ENCODE measurements around the gene PKP2.
"Not testable (repeated sequence)": the region's sequence is repeated elsewhere in the genome, so short reads cannot be mapped to it uniquely, and the experiment has no call there.

Gene PKP2

GRCh38 chr12:32897281-32897610 is 669 bp upstream of the PKP2 start:
- in situ Hi-C loops (cut with MboI; ENCODE audit: low sequenced_read_pairs), result no loop called here

- in situ Hi-C loops (cut with MboI; ENCODE audit: low sequenced_read_pairs), result no loop called here
Measured at GRCh38 chr12:32895688-32896431, 717 bp downstream of the PKP2 start.

GRCh38 chr12:32894566-32894965 is 2.0 kb downstream of the PKP2 start:
- in situ Hi-C loops (cut with MboI; ENCODE audit: low sequenced_read_pairs), result no loop called here

- in situ Hi-C loops (cut with MboI; ENCODE audit: low sequenced_read_pairs), result no loop called here
Measured at GRCh38 chr12:32893458-32893857, 3.1 kb downstream of the PKP2 start.

- in situ Hi-C loops (cut with MboI; ENCODE audit: low sequenced_read_pairs), result no loop called here
Measured at GRCh38 chr12:32893043-32893442, 3.5 kb downstream of the PKP2 start.

GRCh38 chr12:32892369-32892768 is 4.2 kb downstream of the PKP2 start:
- in situ Hi-C loops (cut with MboI; ENCODE audit: low sequenced_read_pairs), result not testable (repeated sequence)

GRCh38 chr12:32891956-32892355 is 4.6 kb downstream of the PKP2 start:
- in situ Hi-C loops (cut with MboI; ENCODE audit: low sequenced_read_pairs), result no loop called here

GRCh38 chr12:32891526-32891925 is 5.1 kb downstream of the PKP2 start:
- in situ Hi-C loops (cut with MboI; ENCODE audit: low sequenced_read_pairs), result no loop called here

- in situ Hi-C loops (cut with MboI; ENCODE audit: low sequenced_read_pairs), result no loop called here
Measured at GRCh38 chr12:32889011-32889760, 7.4 kb downstream of the PKP2 start.

GRCh38 chr12:32887058-32887457 is 9.5 kb downstream of the PKP2 start:
- in situ Hi-C loops (cut with MboI; ENCODE audit: low sequenced_read_pairs), result no loop called here

- in situ Hi-C loops (cut with MboI; ENCODE audit: low sequenced_read_pairs), result no loop called here
Measured at GRCh38 chr12:32885831-32886230, 10.7 kb downstream of the PKP2 start.

GRCh38 chr12:32884962-32885361 is 11.6 kb downstream of the PKP2 start:
- in situ Hi-C loops (cut with MboI; ENCODE audit: low sequenced_read_pairs), result no loop called here

GRCh38 chr12:32881702-32882101 is 14.9 kb downstream of the PKP2 start:
- in situ Hi-C loops (cut with MboI; ENCODE audit: low sequenced_read_pairs), result no loop called here

- in situ Hi-C loops (cut with MboI; ENCODE audit: low sequenced_read_pairs), result no loop called here
Measured at GRCh38 chr12:32881107-32881506, 15.5 kb downstream of the PKP2 start.

- in situ Hi-C loops (cut with MboI; ENCODE audit: low sequenced_read_pairs), result not testable (repeated sequence)
Measured at GRCh38 chr12:32879066-32879465, 17.5 kb downstream of the PKP2 start.

- in situ Hi-C loops (cut with MboI; ENCODE audit: low sequenced_read_pairs), result no loop called here
Measured at GRCh38 chr12:32877601-32878459, 18.7 kb downstream of the PKP2 start.

- in situ Hi-C loops (cut with MboI; ENCODE audit: low sequenced_read_pairs), result no loop called here
Measured at GRCh38 chr12:32876004-32876403, 20.6 kb downstream of the PKP2 start.

- in situ Hi-C loops (cut with MboI; ENCODE audit: low sequenced_read_pairs), result no loop called here
Measured at GRCh38 chr12:32874975-32875374, 21.6 kb downstream of the PKP2 start.

GRCh38 chr12:32874078-32874477 is 22.5 kb downstream of the PKP2 start:
- in situ Hi-C loops (cut with MboI; ENCODE audit: low sequenced_read_pairs), result no loop called here

- in situ Hi-C loops (cut with MboI; ENCODE audit: low sequenced_read_pairs), result not testable (repeated sequence)
Measured at GRCh38 chr12:32872416-32872815, 24.2 kb downstream of the PKP2 start.

GRCh38 chr12:32870716-32871115 is 25.9 kb downstream of the PKP2 start:
- in situ Hi-C loops (cut with MboI; ENCODE audit: low sequenced_read_pairs), result no loop called here

- in situ Hi-C loops (cut with MboI; ENCODE audit: low sequenced_read_pairs), result no loop called here
Measured at GRCh38 chr12:32868885-32869284, 27.7 kb downstream of the PKP2 start.

Measured in hTERT RPE-1 (cell line).